Activated CD4-positive, alpha-beta T cell treated with anti-CD3 and anti-CD28 coated beads for 48 hours (primary cell): ENCODE results near the gene MYB.
A peak's percentile ranks its signal among the peaks of the same experiment; 100 is the strongest.
"Not testable (repeated sequence)": the region's sequence is repeated elsewhere in the genome, so short reads cannot be mapped to it uniquely, and the experiment has no call there.

Experiments
- DNase-seq: peaks from one replicate; pipeline ENCODE4 v3.0.0-alpha.2; 2020

MYB gene

DNA sequence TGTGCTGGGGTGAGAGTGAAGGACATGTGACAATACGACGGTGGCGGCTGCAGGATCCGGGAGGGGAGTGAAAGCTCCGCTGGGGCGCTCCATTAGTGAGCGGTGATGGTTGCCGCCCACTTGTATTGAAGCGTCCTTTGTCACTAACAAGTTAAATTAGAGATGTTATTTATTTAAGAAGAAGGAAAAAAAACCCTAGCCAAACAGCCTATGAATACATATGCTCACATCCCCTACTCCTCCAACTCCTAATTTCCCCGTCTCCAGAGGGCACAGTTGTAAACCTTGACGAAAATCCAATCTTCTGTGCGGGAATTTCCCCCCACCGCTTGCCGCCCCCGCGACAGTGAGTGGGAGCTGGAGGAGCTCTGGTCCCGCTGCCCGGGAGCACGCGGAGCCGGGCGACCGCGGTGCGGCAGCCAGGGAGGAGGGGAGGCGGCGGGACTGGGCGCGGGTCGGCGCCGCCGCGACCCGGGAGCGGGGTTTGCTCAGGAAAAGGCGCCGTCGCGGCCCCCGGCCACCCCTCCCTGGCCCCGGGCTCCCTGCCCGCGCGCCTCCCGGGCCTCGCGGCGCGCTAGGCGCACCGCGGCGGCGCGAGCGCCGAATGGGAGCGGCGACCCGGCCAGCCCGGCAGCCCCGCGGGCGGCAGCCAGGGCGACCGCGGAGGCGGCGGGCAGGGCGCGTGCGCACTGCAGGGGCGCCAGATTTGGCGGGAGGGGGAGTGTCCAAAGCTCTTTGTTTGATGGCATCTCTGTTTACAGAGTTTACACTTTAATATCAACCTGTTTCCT, at the start of gene MYB:
Gene MYB, plus strand, starts transcription at position 767 of the 791 bp plus-strand sequence. CDS start 206 bp downstream, outside the sequence.
- DNase-seq = peak; percentile 84

DNA sequence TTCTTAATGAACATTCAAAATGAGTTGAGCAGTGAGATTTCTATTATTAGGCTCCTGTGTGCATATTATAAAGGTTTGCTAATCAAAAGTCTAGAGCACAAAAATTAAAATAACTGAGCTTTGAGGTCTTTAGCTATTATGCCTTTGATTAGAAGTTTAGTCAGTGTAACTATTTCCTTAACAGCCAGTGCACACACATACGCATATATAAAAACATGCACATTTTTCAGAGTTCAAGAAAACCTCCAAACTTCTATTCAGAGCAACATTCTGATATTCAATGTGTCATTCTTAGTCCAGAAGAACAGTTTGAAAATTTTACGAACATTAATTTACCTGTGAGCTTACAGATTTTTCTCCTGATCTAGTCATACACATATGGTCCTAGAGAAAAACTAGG, 48.3 kb upstream of the MYB start:
- no peak for DNase-seq

DNA sequence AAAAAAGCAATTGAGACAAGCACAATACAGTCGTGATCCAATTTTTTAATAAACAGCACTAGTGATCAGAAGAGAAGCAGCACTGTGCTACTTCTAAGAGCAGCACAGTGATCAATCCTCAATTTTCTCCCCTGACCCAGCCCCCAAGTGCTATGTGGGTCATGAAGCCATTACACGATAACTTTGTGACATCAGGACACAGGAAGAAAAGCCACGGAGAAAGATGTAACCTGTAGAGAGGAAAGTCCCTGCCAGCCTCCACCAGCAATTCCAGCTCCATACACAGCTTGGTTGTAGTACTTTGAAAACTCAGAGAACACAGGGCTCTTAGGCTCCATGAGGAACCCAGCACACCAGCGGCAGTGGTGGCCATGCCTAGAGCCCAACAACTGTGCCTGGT, 45.3 kb upstream of the MYB start:
- no peak for DNase-seq

DNA sequence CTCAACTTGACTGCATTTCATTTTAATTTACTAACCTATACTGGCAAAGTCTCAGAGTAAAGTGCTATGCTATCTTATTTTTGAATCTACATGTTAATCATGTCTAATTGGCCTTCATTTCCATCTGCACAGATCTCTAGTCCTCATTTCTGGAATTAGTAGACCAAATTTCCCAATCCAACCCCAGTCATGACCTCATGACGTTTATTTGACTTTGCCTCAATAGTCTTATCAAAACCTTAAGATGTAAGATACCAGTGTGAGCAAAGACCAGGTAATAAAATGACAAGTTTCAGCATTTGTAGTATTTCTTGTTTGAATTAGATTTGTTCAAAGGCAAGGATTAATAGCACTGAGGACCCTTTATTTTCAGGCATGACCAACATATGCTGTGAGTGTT, 43.3 kb upstream of the MYB start:
- DNase-seq = no peak

DNA sequence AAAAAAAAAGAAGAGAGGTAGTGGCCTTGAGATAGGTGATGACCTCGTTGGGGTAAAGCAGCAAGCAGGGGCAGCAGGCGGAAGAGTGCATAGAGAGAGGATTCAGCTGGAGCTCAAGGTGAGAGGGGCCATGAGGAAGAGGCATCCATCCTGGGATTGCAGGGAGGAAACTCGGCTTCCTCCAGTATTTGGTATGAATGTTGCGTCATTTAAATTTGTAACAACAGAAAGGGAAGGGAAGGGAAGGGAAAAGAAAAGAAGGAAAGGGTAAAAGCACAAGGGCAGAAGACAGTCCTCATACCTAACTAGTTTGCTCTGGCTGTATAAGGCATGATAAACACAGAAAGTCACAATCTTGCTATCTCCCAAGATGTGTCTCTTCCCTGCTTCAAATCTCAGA, 39.9 kb upstream of the MYB start:
- DNase-seq = no peak

DNA sequence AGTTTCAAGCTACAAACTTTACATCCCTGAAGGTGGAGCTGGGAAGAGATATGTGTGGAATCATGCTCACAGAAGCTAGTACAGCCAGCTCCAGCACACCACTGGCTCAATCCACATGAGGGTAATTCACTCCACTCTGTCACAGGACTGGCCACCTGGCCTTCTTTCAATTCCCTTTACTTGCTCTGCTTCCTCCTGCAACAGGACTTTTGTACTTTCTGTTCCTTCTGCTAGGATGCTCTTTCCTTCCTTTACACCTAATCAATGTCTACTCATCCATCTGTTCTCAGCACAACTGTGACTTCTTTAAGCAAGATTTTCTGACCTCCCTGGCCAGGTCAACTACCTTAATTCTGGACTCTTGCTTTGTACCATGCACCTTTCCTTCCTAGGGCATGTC, 39.4 kb upstream of the MYB start:
- no peak for DNase-seq

DNA sequence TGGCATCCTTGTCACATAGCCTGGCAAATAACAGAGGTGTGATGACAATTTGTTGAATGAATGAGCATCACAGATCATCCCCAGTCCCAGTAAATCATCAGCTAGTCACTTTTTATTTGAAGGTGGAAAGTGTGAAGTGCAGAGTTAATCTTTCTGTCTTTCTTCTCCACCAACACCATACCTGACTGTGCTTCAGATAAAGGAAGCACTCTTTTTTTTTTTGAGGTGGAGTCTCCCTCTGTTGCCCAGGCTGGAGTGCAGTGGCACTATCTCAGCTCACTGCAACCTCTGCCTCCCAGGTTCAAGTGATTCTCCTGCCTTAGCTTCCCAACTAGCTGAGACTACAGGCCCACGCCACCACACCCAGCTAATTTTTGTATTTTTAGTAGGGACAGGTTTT, 38.9 kb upstream of the MYB start:
- DNase-seq = not testable (repeated sequence)

DNA sequence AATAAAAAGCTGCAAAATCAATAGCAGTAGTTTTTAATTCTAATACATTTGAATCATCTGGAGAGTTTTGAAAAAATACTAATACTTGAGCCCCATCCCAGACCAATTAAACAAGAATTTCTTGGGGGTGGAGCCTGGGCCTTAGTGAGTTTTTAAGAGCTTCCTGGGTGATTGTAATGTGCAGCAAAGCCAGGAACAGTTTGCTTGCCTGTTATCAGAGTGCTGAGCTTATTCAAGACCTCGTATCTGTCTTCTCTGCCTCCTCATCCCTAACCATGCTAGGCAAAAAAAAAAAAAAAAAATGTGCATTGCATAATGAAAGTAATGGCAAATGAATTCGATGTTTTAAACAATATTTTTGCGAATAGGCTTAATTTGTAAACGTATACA, 36.4 kb upstream of the MYB start:
- DNase-seq = no peak

DNA sequence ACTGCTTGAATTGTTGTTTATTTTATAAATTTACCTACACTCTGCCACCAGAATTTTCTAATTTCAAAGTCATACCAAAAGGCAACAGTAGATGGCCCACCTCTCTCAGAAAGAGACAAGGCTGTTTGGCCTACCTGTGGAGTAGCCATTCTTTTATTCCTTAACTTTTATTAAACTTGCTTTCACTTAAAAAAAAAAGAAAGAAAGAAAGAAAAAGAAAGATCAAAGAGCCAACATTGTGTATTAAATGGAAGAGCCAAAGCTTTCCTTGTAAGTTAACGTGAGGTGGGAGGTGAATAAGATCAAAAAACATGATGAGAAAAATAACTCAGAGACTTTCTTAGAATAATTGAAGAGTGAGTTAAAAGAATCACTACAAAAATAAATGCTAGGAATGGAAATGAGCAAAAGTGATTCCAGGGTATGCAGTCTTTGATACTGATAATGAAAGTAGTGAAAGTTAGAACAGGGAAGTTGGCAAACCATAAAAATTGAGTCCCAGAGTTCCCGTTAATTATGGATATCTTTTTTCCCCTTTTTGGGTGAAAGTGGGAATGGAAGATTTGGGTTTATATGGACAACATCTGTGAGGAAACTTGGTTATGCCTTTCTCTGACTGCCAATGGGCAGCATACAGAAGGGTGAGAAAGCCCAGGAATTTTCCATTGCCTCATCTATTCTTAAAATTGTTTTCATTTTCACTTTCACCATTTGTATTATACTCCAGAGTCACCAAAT, 35.9 kb upstream of the MYB start:
- DNase-seq = no peak

DNA sequence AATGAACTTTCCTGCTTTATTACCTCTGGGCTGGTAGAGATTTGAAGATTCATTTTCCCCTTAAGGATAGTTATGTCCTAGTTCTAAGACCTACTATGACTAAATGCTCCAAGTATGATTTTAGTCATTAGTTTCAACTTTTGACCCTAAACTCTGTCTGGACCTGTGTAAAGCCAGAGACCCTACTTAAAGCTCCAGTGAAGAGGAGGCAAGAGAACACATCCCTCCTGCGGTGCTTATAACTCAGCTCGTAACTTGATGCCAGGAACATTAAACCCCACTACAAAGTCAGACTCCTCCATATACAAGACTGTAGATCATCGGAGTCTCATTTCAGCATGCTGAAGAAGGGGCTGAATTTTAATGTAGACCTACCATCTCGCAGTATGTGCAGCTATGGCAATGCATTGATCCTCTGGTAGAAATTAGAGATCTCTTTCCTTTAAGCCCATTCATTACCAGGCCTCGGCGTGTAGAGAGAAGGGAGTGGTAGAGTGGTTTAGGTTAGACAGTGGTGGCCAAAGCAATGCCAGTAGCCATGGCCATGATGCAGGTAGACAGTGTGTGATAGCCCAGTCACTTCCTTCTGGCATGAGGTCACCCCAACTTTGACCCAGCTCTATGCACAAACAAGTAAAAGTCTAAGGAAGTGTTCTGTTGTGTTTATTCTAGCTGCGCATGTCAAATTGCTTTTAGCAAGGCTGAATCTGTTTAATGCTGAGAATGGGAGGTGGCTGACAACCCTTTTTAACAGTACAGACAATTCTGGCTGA, 34.8 kb upstream of the MYB start:
- DNase-seq = no peak

DNA sequence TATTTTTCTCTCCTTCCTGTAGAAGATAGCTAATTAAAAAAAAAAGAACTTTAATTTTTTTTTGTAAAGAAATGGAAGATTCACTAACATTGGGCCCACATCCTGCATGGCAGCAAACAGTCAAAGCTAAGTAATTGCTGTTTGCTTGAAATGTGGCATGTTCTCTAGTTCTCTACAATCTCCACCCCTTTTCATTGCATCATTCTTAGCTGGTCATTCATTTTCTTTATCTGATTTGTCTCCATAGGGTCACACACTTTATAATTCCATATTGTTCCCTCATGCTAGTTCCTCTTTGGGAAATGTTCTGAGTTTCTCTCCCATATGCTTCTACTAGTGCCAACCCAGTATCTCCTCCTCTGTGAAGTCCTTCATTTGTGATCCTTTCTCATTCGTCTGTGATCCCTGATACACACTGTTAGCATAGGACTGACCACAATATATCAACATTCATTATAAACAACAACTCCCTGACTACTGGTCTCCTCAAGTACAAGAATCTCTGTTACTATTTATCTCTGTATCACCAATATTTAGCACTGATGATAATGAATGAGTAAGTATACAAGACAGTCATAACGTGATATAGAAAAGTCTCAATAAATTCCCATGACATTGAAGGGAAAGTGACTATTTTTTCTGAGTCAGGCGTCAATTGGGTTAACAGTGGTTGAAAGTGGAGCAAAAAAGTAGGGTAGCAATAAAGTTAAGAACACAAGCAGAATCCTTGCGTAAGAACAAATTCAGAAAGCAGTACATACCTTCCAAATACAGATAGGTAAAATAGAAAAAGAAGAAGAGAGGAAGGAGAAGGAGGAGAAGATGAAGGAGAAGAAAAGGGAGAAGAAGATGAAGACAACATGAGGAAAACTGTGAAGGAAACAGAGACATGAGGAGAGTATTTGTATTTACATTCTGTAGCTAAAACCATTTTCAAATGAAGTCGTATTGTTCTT, 33.2 kb upstream of the MYB start:
- DNase-seq = no peak

DNA sequence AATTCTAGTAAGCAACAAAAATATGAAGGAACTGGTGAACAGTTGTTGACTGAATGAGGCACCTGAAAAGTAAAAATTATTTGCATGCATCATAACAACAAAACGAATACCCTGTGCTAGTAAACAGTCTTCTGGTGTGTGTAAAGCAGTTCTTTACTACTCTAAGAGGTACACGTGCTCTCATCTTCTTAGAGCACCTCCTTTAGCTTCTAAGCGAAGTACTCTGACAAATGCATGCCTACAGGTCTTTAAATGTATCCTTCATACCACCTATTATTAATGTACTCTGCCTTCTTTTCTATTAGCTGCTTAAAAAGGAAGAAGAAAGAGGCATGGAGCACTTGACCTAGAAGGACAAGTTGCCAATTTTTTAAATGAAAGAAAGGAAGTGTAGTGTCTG, 32.2 kb upstream of the MYB start:
- DNase-seq = no peak

DNA sequence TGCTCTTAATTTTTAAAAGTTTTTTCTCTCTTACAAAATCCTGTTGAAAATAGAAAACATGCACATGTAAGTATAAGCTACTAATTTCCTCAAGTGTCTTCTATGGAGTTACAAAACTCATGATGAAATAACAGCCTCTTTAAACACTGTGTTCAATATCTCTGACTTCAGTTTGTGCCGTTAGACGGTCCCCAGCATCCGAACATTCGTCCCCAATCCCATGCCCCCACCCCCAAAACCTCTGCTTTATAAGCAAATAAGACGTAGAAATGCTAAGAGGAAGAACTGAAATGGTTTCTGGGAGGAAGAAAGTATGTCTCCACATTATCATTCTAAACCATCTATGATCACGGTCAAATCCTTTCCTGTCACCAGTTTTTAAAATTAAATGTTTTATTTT, 31.7 kb upstream of the MYB start:
- DNase-seq = no peak

DNA sequence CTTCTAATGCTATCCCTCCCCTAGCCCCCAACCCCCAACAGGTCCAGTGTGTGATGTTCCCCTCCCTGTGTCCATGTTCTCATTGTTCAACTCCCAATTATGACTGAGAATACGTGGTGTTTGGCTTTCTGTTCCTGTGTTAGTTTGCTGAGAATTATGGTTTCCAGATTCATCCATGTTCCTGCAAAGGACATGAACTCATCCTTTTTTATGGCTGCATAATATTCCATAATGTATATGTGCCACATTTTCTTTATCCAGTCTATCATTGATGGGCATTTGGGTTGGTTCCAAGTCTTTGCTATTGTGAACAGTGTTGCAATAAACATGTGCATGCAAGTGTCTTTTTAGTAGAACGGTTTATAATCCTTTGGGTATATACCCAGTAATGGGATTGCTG, 30.6 kb upstream of the MYB start:
- DNase-seq = not testable (repeated sequence)

DNA sequence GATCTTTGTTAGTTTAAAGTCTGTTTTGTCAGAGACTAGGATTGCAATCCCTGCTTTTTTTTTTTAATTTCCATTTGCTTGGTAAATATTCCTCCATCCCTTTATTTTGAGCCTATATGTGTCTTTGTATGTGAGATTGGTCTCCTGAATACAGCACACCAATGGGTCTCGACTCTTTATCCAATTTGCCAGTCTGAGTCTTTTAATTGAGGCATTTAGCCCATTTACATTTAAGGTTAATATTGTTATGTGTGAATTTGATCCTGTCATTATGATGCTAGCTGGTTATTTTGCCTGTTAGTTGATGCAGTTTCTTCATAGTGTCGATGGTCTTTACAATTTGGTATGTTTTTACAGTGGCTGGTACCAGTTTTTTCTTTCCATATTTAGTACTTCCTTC, 27.0 kb upstream of the MYB start:
- not testable (repeated sequence) for DNase-seq

DNA sequence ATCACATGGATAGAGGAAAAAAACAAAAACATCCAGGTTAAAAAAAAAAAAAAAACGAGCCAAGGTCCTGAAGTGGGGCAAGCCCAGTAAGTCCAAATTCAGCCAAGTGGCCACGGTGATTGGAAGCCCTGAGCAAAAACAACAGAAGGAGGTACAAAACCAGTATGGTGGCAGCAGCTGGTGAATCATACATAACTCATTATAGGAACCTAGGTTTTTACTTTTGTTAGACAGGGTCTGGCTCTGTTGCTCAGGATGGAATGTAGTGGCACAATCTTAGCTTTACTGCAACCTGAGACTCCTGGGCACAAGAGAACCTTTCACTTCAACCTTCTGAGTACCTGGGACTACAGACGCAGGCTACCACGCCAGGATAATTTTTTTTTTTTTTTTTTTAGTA, 22.7 kb upstream of the MYB start:
- DNase-seq = no peak

DNA sequence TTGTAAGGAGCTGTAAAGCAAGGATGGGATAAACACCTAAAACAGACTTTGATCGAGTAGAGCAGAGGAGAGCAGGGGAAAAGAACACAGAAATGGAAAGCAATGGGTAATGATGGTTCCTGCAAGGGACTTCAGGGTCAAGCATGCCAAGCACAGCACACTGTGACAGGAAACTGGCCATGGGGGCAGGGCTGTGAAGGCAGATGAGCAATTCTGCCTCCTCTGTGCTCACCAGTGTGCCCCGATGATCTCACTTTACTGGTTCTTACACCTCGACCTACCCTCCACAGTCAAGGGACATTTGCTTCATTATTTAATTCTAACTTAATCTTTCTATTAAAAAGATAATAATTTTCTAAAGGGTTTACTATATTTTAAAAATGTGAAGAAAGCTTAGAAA, 21.6 kb upstream of the MYB start:
- peak; percentile 66 for DNase-seq

DNA sequence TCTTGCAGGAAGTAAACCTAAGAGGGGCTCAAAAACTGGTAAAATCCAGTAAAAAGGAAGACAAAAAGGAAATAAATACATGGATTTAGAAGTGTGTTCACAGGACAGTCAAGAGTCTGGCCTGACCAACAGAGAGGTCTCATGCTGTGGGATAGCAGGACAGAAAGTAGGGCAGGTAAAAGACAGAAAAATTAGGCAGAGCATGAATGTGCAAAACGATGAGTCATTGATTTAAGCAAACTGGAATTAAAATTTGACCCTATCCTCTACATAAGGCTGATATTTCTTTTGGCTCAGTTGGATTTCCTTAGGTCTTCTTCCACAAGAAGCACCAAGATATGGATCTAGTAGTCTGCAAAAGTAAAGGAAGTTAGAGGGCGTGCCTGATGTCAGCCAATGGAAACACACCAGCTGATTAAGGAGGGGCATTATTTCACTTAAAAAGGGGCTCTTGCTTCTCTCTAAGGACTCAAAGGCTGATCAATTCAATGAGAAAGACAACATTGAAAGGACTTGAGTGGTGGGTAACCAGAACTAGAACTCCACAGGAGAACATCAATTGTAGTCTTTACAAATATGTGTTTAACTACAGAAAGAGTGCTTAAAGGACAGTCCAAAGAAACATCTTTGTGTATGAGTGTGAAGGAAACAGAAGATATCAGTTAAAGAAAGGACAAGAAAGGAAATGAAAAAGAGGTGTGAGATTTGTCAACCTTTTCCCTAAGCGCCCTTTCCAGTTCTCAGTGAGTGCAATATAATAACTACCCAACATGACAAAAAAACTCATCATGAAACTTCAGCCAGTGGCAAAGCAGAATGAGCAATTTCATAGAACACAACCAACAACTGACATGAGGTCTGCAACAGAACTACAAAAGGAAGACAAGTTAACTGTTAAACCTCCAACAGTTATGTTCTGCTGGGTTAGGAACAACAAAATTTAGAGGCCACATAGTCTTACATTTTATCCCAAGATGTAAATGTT, 19.4 kb upstream of the MYB start:
- DNase-seq = no peak

DNA sequence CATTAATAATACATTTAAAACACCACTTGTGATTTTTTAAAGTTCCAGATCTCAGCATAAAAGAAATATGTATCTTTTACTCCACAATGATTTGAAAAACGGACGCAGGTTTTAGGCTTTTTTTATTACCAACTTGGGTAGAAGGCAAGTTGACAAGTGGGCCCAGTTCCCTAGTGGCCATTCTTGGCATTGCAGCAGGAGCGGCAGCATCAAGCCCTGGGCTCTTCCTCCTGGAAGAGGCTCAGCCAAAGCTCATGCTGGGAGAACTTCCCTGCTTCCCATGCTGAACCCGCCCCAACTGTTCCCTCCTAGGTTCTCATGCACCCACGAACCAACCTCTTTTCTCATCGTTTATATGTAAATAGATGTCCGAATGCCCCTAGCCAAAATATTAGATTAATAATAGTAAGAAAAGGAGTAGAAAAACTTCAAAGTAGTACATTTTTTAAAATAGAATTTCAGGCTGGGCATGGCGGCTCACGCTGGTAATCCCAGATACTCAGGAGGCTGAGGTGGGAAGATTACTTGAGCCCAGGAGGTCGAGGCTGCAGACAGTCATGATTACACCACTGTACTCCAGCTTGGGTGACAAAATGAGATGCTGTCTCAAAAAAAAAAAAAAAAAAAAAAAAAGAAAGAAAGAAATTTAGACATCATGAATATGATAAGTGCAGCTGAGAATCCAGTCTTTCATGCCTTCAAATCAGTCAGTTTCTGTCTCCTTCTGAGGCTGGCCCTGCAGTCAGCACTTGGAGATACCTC, 18.2 kb upstream of the MYB start:
- peak; percentile 73 for DNase-seq

DNA sequence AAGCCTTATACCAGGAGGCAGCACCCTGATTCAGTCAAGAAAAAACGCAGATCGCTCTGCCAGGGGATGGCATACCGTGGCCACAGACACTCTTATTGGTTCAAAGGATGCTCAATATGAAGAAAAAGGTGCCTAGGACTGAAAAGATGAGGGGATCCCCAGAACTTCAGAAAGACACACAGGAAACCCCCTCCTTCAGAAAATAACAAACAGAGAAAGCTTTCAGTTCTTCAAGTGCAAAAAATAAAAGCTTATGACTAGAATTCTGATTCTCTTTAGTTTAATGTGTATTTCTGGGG, 17.7 kb upstream of the MYB start:
- DNase-seq = peak; percentile 62

DNA sequence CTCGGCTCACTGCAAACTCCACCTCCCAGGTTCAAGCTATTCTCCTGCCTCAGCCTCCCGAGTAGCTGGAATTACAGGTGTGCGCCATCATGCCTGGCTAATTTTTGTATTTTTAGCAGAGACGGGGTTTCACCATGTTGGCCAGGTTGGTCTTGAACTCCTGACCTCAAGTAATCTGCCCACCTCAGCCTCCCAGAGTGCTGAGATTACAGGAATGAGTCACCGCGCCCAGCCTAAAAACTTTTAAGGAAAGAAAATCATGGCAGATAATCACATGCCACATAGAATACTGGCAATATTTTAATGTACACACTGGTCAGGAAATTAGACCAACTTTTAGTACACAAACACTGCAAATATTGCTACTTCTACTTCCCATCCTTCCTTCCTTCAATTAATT, 16.7 kb upstream of the MYB start:
- DNase-seq = not testable (repeated sequence)
